Activated CD4-positive, CD25-positive, alpha-beta regulatory T cell treated with anti-CD3 and anti-CD28 coated beads, Interleukin-2, amount 50 U/mL, for 24 hours (primary cell): ENCODE results near the gene DUS4L.
A peak's percentile ranks its signal among the peaks of the same experiment; 100 is the strongest.

Experiments
- ATAC-seq, 2 donors: fragments of 150-1000 bp; cut with Tn5 transposase; one replicate each; pipeline ENCODE4 v1.10.0; 2021; ENCODE audit warnings: mild to moderate bottlenecking in 1 of 2, moderate library complexity in 1 of 2

The DUS4L gene

DNA sequence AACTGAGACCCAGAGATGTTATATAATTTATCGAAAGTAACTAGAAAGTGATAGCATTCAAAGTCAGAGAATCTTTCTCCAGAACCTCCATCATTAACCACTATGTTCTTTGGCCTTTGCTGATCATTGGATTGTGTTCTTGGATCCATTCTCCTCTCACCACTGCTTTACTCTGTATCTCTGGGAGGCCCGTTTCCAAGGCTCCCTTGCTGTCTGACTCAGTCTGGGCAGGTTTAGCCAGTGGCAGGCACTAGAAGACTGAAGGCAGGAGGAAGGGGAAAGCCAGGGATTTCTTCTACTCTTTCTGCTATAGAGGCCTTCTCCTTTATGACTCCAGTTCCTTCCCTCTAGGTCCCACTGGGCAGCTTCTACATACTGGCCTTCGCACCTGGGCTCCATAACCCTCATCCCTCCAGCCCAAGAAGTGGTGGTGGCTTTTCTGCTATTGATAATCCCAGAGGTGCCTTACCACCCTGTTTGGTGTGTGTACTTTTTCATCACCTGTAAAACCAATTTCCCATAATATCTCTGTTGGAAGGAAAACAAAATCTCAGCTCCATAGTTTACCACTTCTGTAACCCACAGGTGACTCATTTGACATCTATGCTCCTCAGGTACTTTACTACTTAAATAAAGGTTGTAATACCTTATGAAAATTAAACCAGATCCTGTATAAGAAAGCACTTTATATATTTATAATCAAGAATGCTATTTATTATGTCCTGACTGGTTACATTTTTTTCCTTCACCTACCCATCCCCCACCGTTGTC is 52.3 kb downstream of the DUS4L start:
- ATAC-seq: no peak

DNA sequence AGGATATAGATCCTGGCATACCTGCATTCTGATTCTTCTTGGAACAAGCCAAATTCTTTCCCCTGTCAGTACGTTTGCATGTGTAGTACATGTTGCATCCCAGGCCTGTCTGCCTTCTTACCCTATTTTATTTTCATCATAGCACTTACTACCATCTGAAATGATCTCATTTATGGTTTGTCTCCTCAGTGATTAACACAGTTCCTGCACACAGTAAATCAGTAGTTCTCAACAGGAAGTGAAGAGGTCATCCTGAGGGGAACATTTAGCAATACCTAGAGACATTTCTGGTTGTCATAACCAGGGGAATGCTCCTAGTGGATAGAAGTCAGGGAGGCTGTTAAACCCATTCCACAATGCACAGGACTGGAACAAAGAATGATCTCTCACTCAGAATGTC is 58.7 kb downstream of the DUS4L start:
- peak in 1 of 2 donors; percentile 36 for ATAC-seq

DNA sequence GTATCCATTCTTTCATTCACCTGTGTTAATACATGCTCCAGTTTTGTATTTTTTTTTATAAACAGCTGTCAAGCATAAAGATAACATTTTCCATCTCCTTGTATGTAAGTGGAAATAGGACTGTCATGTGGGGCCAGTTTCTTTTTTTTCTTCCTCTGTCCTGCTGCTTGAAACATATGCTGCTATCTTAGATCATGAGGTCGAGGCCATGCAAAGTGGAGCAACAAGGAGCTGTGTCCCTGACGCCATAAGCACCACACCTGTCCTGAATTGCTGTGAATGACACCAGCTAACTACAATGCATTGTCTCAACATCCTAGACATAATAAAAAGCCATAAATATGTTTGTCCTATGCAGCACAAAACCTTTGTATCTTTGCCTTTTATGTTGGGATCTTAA is 59.1 kb downstream of the DUS4L start:
- ATAC-seq: no peak

DNA sequence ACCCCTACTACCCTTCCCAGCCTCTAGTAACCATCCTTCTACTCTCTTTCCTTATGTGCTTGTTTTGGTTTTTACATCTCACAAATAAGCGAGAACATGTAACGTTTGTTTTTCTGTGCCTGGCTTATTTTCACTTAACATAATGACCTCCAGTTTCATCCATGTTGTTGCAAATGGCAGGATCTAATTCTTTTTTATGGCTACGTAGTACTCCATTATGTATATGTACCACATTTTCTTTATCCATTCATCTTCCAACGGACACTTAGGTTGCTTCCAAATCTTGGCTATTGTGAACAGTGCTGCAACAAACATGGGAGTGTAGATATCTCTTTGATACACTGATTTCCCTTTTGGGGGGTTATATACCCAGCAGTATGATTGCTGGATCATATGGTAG is 63.2 kb downstream of the DUS4L start:
- no peak for ATAC-seq
